Measurements from ENCODE around the gene HES5. TPM values are rescaled to one million over a fixed set of nuclear protein-coding genes. Genes with fewer than 3 reads are reported as not detected.

Gene HES5
- total and polyA plus RNA-seq, 2 of the 4 experiments (the other 2 are of a cell fraction), result not detected

GRCh38 chr1:2542246-2542915 lies 12.3 kb upstream of the HES5 start:
- intact Hi-C loops (cut with micrococcal nuclease), result no loop called here
- 92% methylated on average over 4 of the region's 11 CpGs; no CpG with 5 or more reads in 1 of the 2 experiments for WGBS, 2 experiments (ENCODE audit: extremely low coverage in 2 of 2, insufficient read length in 1 of 2)
- TF ChIP-seq, protein P1, sequence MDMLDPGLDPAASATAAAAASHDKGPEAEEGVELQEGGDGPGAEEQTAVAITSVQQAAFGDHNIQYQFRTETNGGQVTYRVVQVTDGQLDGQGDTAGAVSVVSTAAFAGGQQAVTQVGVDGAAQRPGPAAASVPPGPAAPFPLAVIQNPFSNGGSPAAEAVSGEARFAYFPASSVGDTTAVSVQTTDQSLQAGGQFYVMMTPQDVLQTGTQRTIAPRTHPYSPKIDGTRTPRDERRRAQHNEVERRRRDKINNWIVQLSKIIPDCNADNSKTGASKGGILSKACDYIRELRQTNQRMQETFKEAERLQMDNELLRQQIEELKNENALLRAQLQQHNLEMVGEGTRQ (IDR thresholded peaks at IDR 0.05; ENCODE audit: low read depth, low read length), result no peak
- no peak for TF ChIP-seq FOS (IDR thresholded peaks at IDR 0.05; ENCODE audit: low read depth, low read length)
- TF ChIP-seq RCOR1 (IDR thresholded peaks at IDR 0.05; ENCODE audit: insufficient replicate concordance, low read length), result no peak
- no peak for TF ChIP-seq SMC3 (IDR thresholded peaks at IDR 0.05; ENCODE audit: low read depth, low read length)
- no peak for TF ChIP-seq POLR2A (IDR thresholded peaks at IDR 0.05; ENCODE audit: low read depth, low read length)
- TF ChIP-seq, protein P2, sequence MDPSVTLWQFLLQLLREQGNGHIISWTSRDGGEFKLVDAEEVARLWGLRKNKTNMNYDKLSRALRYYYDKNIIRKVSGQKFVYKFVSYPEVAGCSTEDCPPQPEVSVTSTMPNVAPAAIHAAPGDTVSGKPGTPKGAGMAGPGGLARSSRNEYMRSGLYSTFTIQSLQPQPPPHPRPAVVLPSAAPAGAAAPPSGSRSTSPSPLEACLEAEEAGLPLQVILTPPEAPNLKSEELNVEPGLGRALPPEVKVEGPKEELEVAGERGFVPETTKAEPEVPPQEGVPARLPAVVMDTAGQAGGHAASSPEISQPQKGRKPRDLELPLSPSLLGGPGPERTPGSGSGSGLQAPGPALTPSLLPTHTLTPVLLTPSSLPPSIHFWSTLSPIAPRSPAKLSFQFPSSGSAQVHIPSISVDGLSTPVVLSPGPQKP (IDR thresholded peaks at IDR 0.05; ENCODE audit: borderline replicate concordance, low read depth, low read length), result no peak
- no peak for TF ChIP-seq CEBPB (IDR thresholded peaks at IDR 0.05; ENCODE audit: low read depth, low read length)
- no peak for TF ChIP-seq MXI1 (IDR thresholded peaks at IDR 0.05; ENCODE audit: borderline replicate concordance, low read depth, low read length)
- TF ChIP-seq CHD1 (IDR thresholded peaks at IDR 0.05; ENCODE audit: low read depth, low read length), result no peak
- TF ChIP-seq BHLHE40 (IDR thresholded peaks at IDR 0.05; ENCODE audit: low read depth, low read length), result no peak
- no peak for TF ChIP-seq NFE2L2 (IDR thresholded peaks at IDR 0.05; ENCODE audit: low read depth, low read length)
- no peak for TF ChIP-seq MAFK (IDR thresholded peaks at IDR 0.05; ENCODE audit: low read depth, low read length)
- TF ChIP-seq, protein P3, sequence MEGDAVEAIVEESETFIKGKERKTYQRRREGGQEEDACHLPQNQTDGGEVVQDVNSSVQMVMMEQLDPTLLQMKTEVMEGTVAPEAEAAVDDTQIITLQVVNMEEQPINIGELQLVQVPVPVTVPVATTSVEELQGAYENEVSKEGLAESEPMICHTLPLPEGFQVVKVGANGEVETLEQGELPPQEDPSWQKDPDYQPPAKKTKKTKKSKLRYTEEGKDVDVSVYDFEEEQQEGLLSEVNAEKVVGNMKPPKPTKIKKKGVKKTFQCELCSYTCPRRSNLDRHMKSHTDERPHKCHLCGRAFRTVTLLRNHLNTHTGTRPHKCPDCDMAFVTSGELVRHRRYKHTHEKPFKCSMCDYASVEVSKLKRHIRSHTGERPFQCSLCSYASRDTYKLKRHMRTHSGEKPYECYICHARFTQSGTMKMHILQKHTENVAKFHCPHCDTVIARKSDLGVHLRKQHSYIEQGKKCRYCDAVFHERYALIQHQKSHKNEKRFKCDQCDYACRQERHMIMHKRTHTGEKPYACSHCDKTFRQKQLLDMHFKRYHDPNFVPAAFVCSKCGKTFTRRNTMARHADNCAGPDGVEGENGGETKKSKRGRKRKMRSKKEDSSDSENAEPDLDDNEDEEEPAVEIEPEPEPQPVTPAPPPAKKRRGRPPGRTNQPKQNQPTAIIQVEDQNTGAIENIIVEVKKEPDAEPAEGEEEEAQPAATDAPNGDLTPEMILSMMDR (conservative IDR thresholded peaks at IDR 0.05; ENCODE audit: low read depth, low read length), result no peak
- no peak for TF ChIP-seq RAD21 (IDR thresholded peaks at IDR 0.05; ENCODE audit: low read length)
- no peak for TF ChIP-seq RFX5 (IDR thresholded peaks at IDR 0.05; ENCODE audit: low read depth, low read length)

More at GRCh38 chr1:2542246-2542915, 12.3 kb upstream of the HES5 start:
- no peak overlapping the region for H4K5ac ChIP-seq (ENCODE audit: low read depth, low read length)
- H2BK120ac ChIP-seq (ENCODE audit: low read depth, low read length), result no peak overlapping the region
- H4K91ac ChIP-seq (ENCODE audit: insufficient read depth, low read depth, low read length), result no peak overlapping the region
- no peak for ATAC-seq (ENCODE audit: low read depth)
- no peaks in the 10 kb centered on the region for H3K9me1 ChIP-seq (ENCODE audit: insufficient read depth, low read length)
- H3K4me1 ChIP-seq (ENCODE audit: control insufficient read depth, insufficient read depth, low read length), result peaks cover 5% of the 10 kb centered on the region
- in situ Hi-C loops (cut with MboI; ENCODE audit: low sequenced_read_pairs), result loop anchor here (5.0 to 25.0 kb wide), 2 partner anchors 130 to 355 kb away; partner anchors contain the start of genes FAAP20 and PEX10
- no peak overlapping the region for H2AK5ac ChIP-seq (ENCODE audit: low read depth, low read length)
- no peak overlapping the region for H2AK9ac ChIP-seq (replicated peaks; ENCODE audit: low read depth, low read length, poor library complexity)
- DNase-seq, result no peak
- H3K18ac ChIP-seq (ENCODE audit: low read depth, low read length), result no peak overlapping the region
- H2BK15ac ChIP-seq (ENCODE audit: low read depth, low read length), result no peak overlapping the region
- POLR2A ChIA-PET (ENCODE audit: unreplicated experiment), result interaction anchor here (0.5 kb wide), 1 partner anchor 314 kb away, joined by 3 read pairs; no protein-coding TSS in a partner anchor
- peaks cover 0 to 7% of the 10 kb centered on the region in 2 experiments; a peak in 1 of 4 replicates for H3K79me1 ChIP-seq (ENCODE audit: low read depth in 1 of 2, low read length in 2 of 2)
- no peak overlapping the region for H3K4me3 ChIP-seq (ENCODE audit: insufficient read depth, low read depth, low read length)
- no peaks in the 10 kb centered on the region for H3K9me3 ChIP-seq (ENCODE audit: control insufficient read depth, insufficient read depth, low read length)
- H3K4ac ChIP-seq (ENCODE audit: low read depth, low read length), result no peak overlapping the region
- H3K4me2 ChIP-seq (ENCODE audit: low read depth, low read length), result no peak overlapping the region
- no peak overlapping the region for H3K9ac ChIP-seq (ENCODE audit: low read depth, low read length)
- H4K20me1 ChIP-seq (ENCODE audit: insufficient read depth, low read length), result no peaks in the 10 kb centered on the region
- no peak overlapping the region for H4K8ac ChIP-seq (ENCODE audit: low read depth in 2 of 2, low read length in 2 of 2)
- H3K27ac ChIP-seq (ENCODE audit: insufficient read depth, low read length), result no peak overlapping the region
- H3K23ac ChIP-seq (ENCODE audit: low read depth, low read length), result no peak overlapping the region
- no peak overlapping the region for H3K14ac ChIP-seq (replicated peaks; ENCODE audit: low read depth, low read length)
- no peak overlapping the region for H2BK5ac ChIP-seq (ENCODE audit: low read depth, low read length, poor library complexity, severe bottlenecking)
- H2BK20ac ChIP-seq (ENCODE audit: low read depth, low read length), result no peak overlapping the region; the same call in 1 of the 2 replicates
- H3K56ac ChIP-seq (ENCODE audit: extremely low read depth, insufficient read depth, low read length), result no peak overlapping the region
- H3K27me3 ChIP-seq (ENCODE audit: control insufficient read depth, insufficient read depth, low read length), result peaks cover 2% of the 10 kb centered on the region; the same call in 1 of the 2 replicates
- peak overlapping the region; percentile 39 for H2AFZ ChIP-seq (replicated peaks; ENCODE audit: low read length, poor library complexity)
- dilution Hi-C loops (cut with HindIII; ENCODE audit: low sequenced_read_pairs, unreplicated experiment), result no loop called here
- H3K36me3 ChIP-seq (ENCODE audit: control insufficient read depth, insufficient read depth, low read length), result no peaks in the 10 kb centered on the region
- no TSS peak for BruUV-seq (replicated peaks)
- CTCF ChIA-PET, result no interaction called here
